SIG-M5 (cell line): ENCODE results near the gene PRAF2.

Experiments
- DNase-seq: peaks from one replicate; lab custom pipeline; 2025; lab: John Stamatoyannopoulos, UW

Gene PRAF2

DNA sequence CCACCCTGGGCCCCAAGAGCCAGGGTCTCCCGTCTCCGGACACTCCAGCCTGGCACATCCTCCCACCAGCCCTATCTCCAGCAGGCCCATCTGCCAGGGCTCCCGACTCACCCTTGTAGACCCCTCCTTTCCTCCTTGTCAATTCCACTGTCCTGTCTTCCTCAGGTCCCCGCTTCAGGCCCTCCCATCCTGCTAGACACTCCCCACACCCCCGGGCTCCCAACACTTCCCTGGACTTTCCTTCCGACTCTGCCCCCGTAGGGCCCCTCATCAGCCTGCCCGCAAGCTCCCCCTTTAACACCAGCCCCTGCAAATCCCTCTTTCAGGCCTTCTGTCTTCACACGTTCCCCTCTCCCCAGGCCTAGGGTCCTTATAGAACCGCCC lies 1.1 kb downstream of the PRAF2 start:
- no peak for DNase-seq

DNA sequence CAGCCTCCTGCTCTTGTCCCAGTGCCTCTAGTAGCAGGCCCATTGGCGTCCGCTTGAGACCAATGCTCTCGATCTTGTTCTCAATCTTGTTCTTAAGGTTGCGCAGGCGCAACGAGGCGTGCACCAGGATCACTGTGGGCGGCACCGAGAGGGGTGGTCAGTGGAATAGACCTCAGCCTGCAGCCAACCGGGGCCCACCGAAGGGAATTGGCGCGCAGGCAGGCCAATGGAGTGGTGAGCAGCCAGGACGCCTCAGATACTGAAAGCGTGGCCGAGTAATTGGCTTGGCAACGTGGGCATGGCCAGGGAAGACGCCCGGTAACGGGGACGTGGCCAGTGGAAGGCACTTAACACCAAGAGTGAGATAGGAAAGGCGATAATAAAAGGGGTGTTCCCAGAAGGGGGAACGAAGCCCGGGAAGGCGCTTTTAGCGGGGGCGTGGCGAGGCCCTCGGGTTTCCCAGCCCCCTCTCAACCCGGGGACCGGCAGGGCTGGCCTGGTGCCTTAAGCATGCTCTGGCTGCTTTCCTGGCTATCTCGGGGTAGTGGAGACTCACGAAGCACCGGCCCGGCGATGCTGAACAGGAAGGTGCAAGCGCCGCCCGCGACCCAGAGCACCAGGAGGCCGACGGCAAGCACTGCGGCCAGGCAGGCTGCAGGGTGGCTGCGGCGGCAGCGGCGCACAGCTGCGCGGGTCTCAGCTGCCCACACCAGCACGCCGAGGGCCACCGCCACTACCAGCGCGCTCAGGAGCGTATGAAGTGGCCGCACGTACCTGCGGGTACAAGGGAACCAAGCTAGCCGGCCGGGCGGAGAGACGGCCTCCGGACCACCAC lies 1.7 kb downstream of the PRAF2 start:
- no peak for DNase-seq

DNA sequence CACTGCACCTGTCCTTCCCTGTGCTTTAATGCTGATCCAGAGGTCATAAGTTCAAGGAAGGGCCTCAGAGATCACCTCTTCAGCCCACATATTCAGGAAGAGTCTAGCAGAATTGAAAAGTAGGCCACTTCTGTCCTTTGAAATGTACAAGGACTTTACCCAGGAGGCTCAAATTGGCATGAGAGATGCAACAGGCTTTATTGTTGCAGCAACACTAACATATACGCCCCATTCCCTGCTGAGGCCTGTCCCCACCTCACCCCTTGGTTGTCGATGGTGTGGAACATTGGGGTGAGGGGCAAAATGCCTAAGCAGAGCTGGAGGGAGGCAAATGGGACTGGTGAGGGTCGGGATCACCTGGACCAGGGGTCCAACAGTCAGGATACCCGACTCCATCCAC lies 2.8 kb downstream of the PRAF2 start:
- no peak for DNase-seq

- no peak for DNase-seq
These were observed 4.8 kb downstream of the PRAF2 start for GRCh38 chrX:49069038-49069437.

DNA sequence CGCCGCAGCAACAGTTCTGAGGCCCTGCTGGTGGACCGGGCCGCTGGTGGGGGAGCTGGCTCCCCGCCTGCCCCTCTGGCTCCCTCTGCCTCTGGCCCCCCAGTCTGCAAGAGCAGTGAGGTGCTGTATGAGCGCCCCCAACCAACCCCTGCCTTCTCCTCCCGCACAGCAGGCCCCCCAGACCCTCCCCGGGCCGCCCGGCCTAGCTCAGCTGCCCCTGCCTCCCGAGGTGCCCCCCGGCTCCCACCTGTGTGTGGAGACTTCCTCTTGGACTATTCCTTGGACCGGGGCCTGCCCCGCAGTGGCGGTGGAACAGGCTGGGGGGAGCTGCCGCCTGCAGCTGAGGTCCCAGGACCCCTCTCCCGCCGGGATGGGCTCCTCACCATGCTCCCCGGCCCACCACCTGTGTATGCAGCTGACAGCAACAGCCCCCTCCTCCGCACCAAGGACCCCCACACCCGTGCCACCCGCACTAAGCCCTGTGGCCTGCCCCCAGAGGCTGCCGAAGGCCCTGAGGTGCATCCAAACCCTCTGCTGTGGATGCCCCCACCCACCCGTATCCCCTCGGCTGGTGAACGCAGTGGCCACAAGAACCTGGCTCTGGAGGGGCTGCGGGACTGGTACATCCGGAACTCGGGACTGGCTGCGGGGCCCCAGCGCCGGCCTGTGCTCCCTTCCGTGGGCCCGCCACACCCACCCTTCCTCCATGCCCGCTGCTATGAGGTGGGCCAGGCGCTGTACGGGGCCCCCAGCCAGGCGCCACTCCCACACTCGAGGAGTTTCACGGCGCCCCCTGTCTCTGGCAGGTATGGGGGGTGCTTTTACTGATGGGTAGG lies 6.3 kb downstream of the PRAF2 start:
- no peak for DNase-seq

GRCh38 chrX:49066690-49067089 lies 7.1 kb downstream of the PRAF2 start:
- no peak for DNase-seq

DNA sequence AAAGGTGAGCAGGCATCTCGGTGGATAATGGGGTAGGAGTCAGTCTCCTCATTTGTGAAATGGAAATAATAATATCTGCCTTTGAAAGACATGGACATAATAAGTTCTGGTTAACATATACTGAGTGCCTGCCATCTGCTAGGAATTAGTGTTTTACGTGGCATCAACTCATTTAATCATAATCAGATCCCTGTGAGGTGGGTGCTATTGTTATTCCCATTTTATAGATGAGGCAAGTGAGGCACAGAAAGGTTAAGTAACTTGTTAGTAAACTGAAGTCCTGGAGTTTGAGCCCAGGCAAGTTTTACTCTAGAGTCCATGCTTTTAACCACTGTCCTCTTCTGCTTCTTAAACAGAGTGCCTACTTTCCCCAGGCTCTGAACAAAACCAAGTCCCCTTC lies 7.5 kb downstream of the PRAF2 start:
- DNase-seq: no peak

DNA sequence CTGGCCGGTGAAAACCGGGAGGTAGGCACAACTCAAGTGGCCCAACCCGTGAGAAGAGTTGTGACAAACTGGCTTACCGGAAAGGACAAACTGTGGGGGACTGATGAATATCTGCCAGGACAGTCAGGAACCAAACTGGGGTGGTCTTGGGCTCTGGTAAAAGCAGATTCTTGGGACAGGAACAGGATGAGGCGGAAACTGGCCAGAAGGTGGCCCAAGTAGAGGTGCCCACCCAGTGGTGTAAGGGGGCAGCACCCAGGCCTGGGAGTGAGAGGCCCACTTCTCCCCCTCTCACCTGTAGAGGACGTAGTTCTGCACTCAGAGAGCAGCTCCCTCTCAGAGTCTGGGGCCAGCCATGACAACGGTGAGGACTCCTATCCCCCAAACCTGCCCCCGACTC lies 9.1 kb downstream of the PRAF2 start:
- no peak for DNase-seq

DNA sequence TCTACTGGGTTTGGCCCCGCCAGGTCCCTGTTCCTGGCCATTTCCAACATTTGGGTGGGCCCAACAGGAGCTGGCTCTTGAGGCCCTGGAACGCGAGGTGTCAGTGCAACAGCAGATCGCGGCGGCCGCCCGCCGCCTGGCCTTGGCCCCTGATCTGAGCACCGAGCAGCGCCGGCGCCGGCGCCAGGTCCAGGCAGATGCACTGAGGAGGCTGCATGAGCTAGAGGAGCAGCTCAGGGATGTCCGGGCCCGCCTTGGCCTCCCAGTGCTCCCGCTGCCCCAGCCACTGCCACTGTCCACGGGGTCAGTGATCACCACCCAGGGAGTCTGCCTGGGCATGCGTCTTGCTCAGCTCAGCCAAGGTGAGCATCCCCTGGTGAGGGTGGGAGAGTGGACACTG lies 9.5 kb downstream of the PRAF2 start:
- no peak for DNase-seq

GRCh38 chrX:49063715-49064114 lies 10.1 kb downstream of the PRAF2 start:
- DNase-seq: no peak

GRCh38 chrX:49061916-49062315 lies 11.9 kb downstream of the PRAF2 start:
- DNase-seq: no peak

- no peak for DNase-seq
These were observed 12.3 kb downstream of the PRAF2 start for GRCh38 chrX:49061490-49061889.

- DNase-seq: no peak
These were observed 12.9 kb downstream of the PRAF2 start for GRCh38 chrX:49060914-49061313.

DNA sequence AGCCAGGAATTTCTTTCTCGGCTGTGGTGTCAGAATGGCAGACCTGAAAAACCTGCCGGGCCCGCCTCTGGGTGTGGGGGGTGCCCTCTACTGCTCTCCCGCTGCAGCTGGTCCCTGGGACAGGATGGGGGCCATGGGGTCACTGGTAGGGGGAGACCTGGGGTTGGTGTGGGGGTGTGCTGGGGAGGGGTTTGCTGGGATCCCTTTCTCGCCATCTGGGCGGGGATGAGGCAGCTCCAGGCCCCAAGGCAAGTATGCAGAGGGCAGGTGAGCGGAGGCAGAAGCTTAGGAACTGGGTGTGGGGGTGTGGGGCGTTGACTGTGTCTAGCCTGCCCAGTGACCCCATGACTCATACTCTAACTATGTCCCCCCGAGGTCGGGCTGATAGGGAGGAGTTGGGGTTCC lies 14.1 kb downstream of the PRAF2 start:
- no peak for DNase-seq

DNA sequence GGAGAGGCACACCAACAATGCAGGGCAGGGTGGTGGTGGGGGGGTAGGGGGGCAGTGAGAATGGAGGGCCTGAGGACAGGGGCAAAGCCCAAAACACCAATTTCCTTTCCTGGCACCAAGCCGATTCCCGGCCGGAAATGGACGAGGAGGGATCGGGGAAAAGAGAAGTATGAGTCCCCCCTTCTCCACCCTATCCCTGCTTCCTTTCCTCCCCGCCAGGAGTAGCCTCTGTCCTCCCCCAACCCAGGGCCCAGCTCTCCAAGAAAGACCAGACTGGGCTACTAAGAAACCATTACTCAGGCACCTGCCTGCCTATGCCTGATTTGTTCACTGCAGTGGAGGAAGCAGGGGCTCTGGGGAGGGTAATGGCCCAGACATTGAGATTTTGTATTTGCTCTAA lies 14.6 kb downstream of the PRAF2 start:
- no peak for DNase-seq

DNA sequence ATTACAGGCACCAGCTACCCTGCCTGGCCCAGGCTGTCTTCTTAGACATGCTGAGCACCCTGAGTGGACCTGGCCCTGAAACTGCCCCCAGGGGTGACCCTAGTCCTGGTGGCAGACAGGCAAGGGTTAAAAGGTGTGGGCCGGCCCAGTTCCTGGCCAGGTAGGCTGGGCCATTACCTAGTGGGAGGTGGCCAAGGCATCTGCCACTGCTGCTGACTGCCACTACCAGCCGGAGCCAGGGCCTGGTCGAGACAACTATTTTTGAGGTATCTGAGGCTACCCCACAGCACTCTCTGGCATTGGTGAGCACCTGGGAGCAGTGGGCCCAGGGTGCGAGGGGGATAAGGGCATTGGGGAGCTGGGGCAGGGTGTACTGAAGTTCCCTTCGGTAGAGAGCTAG lies 15.0 kb downstream of the PRAF2 start, which contains the start of gene CCDC120:
Gene CCDC120, plus strand, starts transcription at position 206 of the 400 bp plus-strand sequence. CDS start 3,043 bp downstream, outside the sequence.
- no peak for DNase-seq

GRCh38 chrX:49054073-49054762 lies 19.6 kb downstream of the PRAF2 start:
- no peak for DNase-seq

GRCh38 chrX:49053223-49054072 lies 20.4 kb downstream of the PRAF2 start:
- no peak for DNase-seq

GRCh38 chrX:49043987-49044281 lies 29.9 kb downstream of the PRAF2 start:
- no peak for DNase-seq

DNA sequence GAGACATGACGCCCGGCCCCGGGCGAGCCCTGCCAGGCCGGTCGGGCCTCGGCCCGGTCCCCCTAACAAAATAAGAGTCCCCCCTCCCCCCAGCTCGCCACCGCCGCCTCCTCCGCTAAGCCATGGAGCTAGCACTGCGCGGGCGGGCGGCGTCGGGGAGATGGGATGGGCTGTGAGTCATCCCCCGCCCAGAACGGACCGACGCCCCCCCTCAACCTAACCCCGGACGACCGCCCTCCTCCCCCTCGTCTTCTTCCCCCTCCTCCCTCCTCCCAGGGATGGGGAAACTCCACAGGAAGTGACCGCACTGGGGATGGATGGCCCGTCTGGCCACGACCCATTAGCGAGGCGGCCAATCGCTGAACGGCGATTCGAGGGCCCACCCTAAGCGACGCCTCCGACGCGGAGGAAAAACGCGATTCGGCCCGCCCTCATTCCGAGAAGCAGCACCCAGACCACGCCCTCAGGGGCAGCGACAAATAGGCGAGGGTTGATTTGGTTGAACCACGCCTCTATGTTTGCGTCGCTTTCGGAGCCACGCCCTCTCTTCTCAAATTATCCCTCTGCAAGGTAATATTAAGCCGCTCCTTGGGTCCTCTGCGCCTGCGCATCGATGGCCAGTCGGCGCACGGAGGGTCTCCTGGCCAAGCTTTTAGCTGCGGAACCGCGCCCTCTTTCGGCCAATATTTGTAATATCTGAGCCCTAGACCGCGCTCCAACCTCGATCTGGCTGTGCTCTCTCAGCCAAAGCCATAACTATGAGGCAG lies 30.4 kb downstream of the PRAF2 start, which contains the start of gene TFE3:
Gene TFE3, minus strand, starts transcription at position 138 of the 767 bp plus-strand sequence. Its CDS starts 131 bp downstream, at position 7.
- peak; percentile 87 for DNase-seq
